ENCODE results near the gene VAX1. TPM values are rescaled to one million over a fixed set of nuclear protein-coding genes. Genes with fewer than 3 reads are reported as not detected.

The VAX1 gene
- total and polyA plus RNA-seq, 9 of the 15 experiments (the other 6 are each of a cell fraction or from before 2014, with no cell fraction given), result not detected

- Histone ChIP-seq H3K36me3 (ENCODE audit: control insufficient read depth, insufficient read depth, low read length) (no peaks in the 10 kb centered on the region), H3K4me1 (replicated peaks in 1 of 2; ENCODE audit: control insufficient read depth in 2 of 2, insufficient read depth in 2 of 2, low read length in 2 of 2) (peaks cover 0 to 31% of the 10 kb centered on the region in 2 experiments; a peak in 2 of 5 replicates), H2AFZ (ENCODE audit: low read depth, low read length) (no peak overlapping the region), H3K9me1 (ENCODE audit: control insufficient read depth, insufficient read depth, low read length) (no peaks in the 10 kb centered on the region), H3K4me3 (no peak overlapping the region), H3K79me2 (ENCODE audit: control insufficient read depth, insufficient read depth, low read length) (no peaks in the 10 kb centered on the region), H3K9me3 (replicated peaks; ENCODE audit: control insufficient read depth, insufficient read depth, low read depth, low read length) (no peaks in the 10 kb centered on the region), H3K27ac (ENCODE audit: extremely low read depth, low read depth, low read length) (no peak overlapping the region), H3K27me3 (ENCODE audit: control insufficient read depth in 2 of 2, insufficient read depth in 2 of 2, low read length in 2 of 2) (peaks cover 19 to 56% of the 10 kb centered on the region in 2 experiments; a peak in 4 of 5 replicates), H4K20me1 (replicated peaks; ENCODE audit: control insufficient read depth, insufficient read depth, low read length) (peaks cover 4% of the 10 kb centered on the region; the same call in 1 of the 2 replicates), H3K9ac (ENCODE audit: insufficient read depth in 1 of 2, low read depth in 2 of 2, low read length in 2 of 2) (no peak overlapping the region), H3K4me2 (ENCODE audit: insufficient read depth, low read length) (no peak overlapping the region)
- FAIRE-seq (no peak), DNase-seq (ENCODE audit: extremely low read depth in 1 of 4, low spot score in 3 of 4) (no peak), ATAC-seq (no peak)
- in situ Hi-C loops (cut with MboI), result loop anchor here (25.0 kb wide), 1 partner anchor 704 kb away; no protein-coding TSS in a partner anchor
- ChIA-PET CTCF (ENCODE audit: low intra/inter-chr PET ratio) (interaction anchor here (0.9 to 2.0 kb wide), 3 partner anchors 9 to 370 kb away, joined by 3 to 13 read pairs (median 4); no protein-coding TSS in a partner anchor), POLR2A (interaction anchor here (0.7 to 1.1 kb wide), 3 partner anchors 8 to 370 kb away, joined by 3 read pairs; no protein-coding TSS in a partner anchor)
- intact Hi-C loops (cut with micrococcal nuclease), result loop anchor here (2.0 kb wide), 1 partner anchor 330 kb away; no protein-coding TSS in a partner anchor
- no TSS peak for BruUV-seq (replicated peaks)
- WGBS (ENCODE audit: insufficient coverage, low coverage, missing lambda C conversion rate), result 6% methylated on average over 15 of the region's 41 CpGs
- TF ChIP-seq ZBTB11 (CRISPR knock-in tag; IDR thresholded peaks at IDR 0.05) (no peak), ZHX1 (conservative IDR thresholded peaks at IDR 0.05; ENCODE audit: low read length) (no peak), RUNX1 (IDR thresholded peaks at IDR 0.05; ENCODE audit: low read depth) (no peak)
These were observed 28.6 kb upstream of the VAX1 start for GRCh38 chr10:117166418-117167345.

Data from K562 (cell line).